ENCODE measurements around the gene SLC39A3.

- TF ChIP-seq CTCF (IDR thresholded peaks at IDR 0.05) = no peak
- TF ChIP-seq POLR2A (IDR thresholded peaks at IDR 0.05) = no peak
Observed at GRCh38 chr19:2756921-2757881, 17.4 kb upstream of the SLC39A3 start.

Measured in thyroid gland (tissue), 4 donors.